ENCODE data around the gene CCR1. TPM values are rescaled to one million over a fixed set of nuclear protein-coding genes. Genes with fewer than 3 reads are reported as not detected.

CCR1 gene
- total and polyA plus RNA-seq, 9 of the 15 experiments (the other 6 are each of a cell fraction or from before 2014, with no cell fraction given), result not detected

GRCh38 chr3:46168583-46169345, 39.3 kb downstream of the CCR1 start:
- no peak for DNase-seq (ENCODE audit: extremely low read depth in 1 of 4, low spot score in 3 of 4)
- Histone ChIP-seq H4K20me1 (replicated peaks; ENCODE audit: control insufficient read depth, insufficient read depth, low read length) (no peaks in the 10 kb centered on the region), H3K9ac (ENCODE audit: insufficient read depth in 1 of 2, low read depth in 2 of 2, low read length in 2 of 2) (no peak overlapping the region), H3K9me1 (ENCODE audit: control insufficient read depth, insufficient read depth, low read length) (no peaks in the 10 kb centered on the region), H3K27ac (ENCODE audit: extremely low read depth, low read depth, low read length) (no peak overlapping the region), H3K4me2 (ENCODE audit: insufficient read depth, low read length) (no peak overlapping the region), H3K27me3 (ENCODE audit: control insufficient read depth in 2 of 2, insufficient read depth in 2 of 2, low read length in 2 of 2) (no peaks in the 10 kb centered on the region; a peak in 1 of 5 replicates), H3K4me3 (no peak overlapping the region), H2AFZ (ENCODE audit: low read depth, low read length) (no peak overlapping the region), H3K79me2 (ENCODE audit: control insufficient read depth, insufficient read depth, low read length) (no peaks in the 10 kb centered on the region), H3K4me1 (replicated peaks in 1 of 2; ENCODE audit: control insufficient read depth in 2 of 2, insufficient read depth in 2 of 2, low read length in 2 of 2) (no peaks in the 10 kb centered on the region), H3K9me3 (replicated peaks; ENCODE audit: control insufficient read depth, insufficient read depth, low read depth, low read length) (no peaks in the 10 kb centered on the region), H3K36me3 (ENCODE audit: control insufficient read depth, insufficient read depth, low read length) (no peaks in the 10 kb centered on the region)
- no peak for FAIRE-seq
- BruUV-seq (replicated peaks), result no TSS peak
- TF ChIP-seq ZNF239 (CRISPR knock-in tag; IDR thresholded peaks at IDR 0.05), result no peak
- TF ChIP-seq, protein P1, sequence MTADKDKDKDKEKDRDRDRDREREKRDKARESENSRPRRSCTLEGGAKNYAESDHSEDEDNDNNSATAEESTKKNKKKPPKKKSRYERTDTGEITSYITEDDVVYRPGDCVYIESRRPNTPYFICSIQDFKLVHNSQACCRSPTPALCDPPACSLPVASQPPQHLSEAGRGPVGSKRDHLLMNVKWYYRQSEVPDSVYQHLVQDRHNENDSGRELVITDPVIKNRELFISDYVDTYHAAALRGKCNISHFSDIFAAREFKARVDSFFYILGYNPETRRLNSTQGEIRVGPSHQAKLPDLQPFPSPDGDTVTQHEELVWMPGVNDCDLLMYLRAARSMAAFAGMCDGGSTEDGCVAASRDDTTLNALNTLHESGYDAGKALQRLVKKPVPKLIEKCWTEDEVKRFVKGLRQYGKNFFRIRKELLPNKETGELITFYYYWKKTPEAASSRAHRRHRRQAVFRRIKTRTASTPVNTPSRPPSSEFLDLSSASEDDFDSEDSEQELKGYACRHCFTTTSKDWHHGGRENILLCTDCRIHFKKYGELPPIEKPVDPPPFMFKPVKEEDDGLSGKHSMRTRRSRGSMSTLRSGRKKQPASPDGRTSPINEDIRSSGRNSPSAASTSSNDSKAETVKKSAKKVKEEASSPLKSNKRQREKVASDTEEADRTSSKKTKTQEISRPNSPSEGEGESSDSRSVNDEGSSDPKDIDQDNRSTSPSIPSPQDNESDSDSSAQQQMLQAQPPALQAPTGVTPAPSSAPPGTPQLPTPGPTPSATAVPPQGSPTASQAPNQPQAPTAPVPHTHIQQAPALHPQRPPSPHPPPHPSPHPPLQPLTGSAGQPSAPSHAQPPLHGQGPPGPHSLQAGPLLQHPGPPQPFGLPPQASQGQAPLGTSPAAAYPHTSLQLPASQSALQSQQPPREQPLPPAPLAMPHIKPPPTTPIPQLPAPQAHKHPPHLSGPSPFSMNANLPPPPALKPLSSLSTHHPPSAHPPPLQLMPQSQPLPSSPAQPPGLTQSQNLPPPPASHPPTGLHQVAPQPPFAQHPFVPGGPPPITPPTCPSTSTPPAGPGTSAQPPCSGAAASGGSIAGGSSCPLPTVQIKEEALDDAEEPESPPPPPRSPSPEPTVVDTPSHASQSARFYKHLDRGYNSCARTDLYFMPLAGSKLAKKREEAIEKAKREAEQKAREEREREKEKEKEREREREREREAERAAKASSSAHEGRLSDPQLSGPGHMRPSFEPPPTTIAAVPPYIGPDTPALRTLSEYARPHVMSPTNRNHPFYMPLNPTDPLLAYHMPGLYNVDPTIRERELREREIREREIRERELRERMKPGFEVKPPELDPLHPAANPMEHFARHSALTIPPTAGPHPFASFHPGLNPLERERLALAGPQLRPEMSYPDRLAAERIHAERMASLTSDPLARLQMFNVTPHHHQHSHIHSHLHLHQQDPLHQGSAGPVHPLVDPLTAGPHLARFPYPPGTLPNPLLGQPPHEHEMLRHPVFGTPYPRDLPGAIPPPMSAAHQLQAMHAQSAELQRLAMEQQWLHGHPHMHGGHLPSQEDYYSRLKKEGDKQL (CRISPR knock-in tag; IDR thresholded peaks at IDR 0.05; ENCODE audit: borderline replicate concordance), result no peak
- TF ChIP-seq POLR2AphosphoS2 (IDR thresholded peaks at IDR 0.05; ENCODE audit: low read length), result no peak
- no peak for TF ChIP-seq ZNF76 (CRISPR knock-in tag; IDR thresholded peaks at IDR 0.05; ENCODE audit: borderline replicate concordance)
- no peak for TF ChIP-seq SMARCA5 (IDR thresholded peaks at IDR 0.05)
- no peak for TF ChIP-seq BRCA1 (IDR thresholded peaks at IDR 0.05)
- no peak for TF ChIP-seq BRCA1 (CRISPR knock-in tag; IDR thresholded peaks at IDR 0.05)
- no peak for TF ChIP-seq HMGN3 (IDR thresholded peaks at IDR 0.05; ENCODE audit: borderline replicate concordance, extremely low read depth, insufficient read length, low read depth, low read length)
- TF ChIP-seq ZC3H11A (IDR thresholded peaks at IDR 0.05; ENCODE audit: low read depth, low read length), result no peak
- no peak for TF ChIP-seq MXD1 (CRISPR knock-in tag; IDR thresholded peaks at IDR 0.05; ENCODE audit: borderline replicate concordance, poor library complexity, severe bottlenecking)
- TF ChIP-seq GTF2A2 (tag; IDR thresholded peaks at IDR 0.05), result no peak
- TF ChIP-seq NFRKB (IDR thresholded peaks at IDR 0.05; ENCODE audit: low read depth), result no peak
- TF ChIP-seq KAT8 (IDR thresholded peaks at IDR 0.05; ENCODE audit: low read depth), result no peak
- no peak for TF ChIP-seq SMAD1 (IDR thresholded peaks at IDR 0.05; ENCODE audit: low read depth, low read length, partially characterized antibody)
- no peak for TF ChIP-seq RBM14 (IDR thresholded peaks at IDR 0.05; ENCODE audit: borderline replicate concordance, insufficient read depth, low read depth, low read length)
- TF ChIP-seq SIN3B (IDR thresholded peaks at IDR 0.05; ENCODE audit: low read depth), result no peak
- WGBS (ENCODE audit: insufficient coverage, low coverage, missing lambda C conversion rate), result 0% methylated on average over 2 of the region's 2 CpGs
- ChIA-PET CTCF (ENCODE audit: low intra/inter-chr PET ratio) (interaction anchor here (0.6 kb wide), 1 partner anchor 1351 kb away, joined by 3 read pairs; no protein-coding TSS in a partner anchor), POLR2A (interaction anchor here (0.5 kb wide), 1 partner anchor 200 kb away, joined by 3 read pairs; no protein-coding TSS in a partner anchor)
- intact Hi-C loops (cut with micrococcal nuclease) (no loop called here), in situ Hi-C loops (cut with MboI) (no loop called here)
- no peak for ATAC-seq

All from K562 (cell line).